Neural cell (in vitro differentiated cells): ENCODE measurements around the gene MAB21L3. TPM values are rescaled to one million over a fixed set of nuclear protein-coding genes. Genes with fewer than 3 reads are reported as not detected.

Source experiments
- H2AFZ ChIP-seq: fragments of 200-600, 300-800 bp; sonication (generic), shearing (Covaris generic); 2 replicates; pipeline ENCODE4 v1.6.0; 2014; ENCODE audit warnings: low read depth, mild to moderate bottlenecking, antibody characterized with exemption, low read length, moderate library complexity
- H3F3A ChIP-seq: fragments of 200-600 bp; shearing (Covaris generic); 2 replicates; pipeline ENCODE4 v1.6.1; 2016; ENCODE audit warnings: mild to moderate bottlenecking, moderate library complexity, mixed read lengths, antibody characterized with exemption, low read length; ENCODE audit not compliant: insufficient read depth, poor library complexity, severe bottlenecking
- H3K27ac ChIP-seq: fragments of 200-600, 300-800 bp; sonication (generic), shearing (Covaris generic); 2 replicates; pipeline ENCODE4 v1.5.1; 2014; ENCODE audit warnings: mild to moderate bottlenecking, low read length, moderate library complexity
- H3K27me3 ChIP-seq: fragments of 300-800, 200-600 bp; sonication (generic), shearing (Covaris generic); 2 replicates; pipeline ENCODE4 v1.6.0; 2014; ENCODE audit warnings: mild to moderate bottlenecking, low read depth, low read length, moderate library complexity; ENCODE audit not compliant: insufficient read depth
- H3K36me3 ChIP-seq: fragments of 300-800, 200-600 bp; sonication (generic), shearing (Covaris generic); 2 replicates; pipeline ENCODE4 v1.5.1; 2014; ENCODE audit warnings: mild to moderate bottlenecking, antibody characterized with exemption, low read length, moderate library complexity; ENCODE audit not compliant: insufficient read depth
- H3K4me2 ChIP-seq: fragments of 300-800, 200-600 bp; sonication (generic), shearing (Covaris generic); 2 replicates; pipeline ENCODE4 v1.6.0; 2014; ENCODE audit warnings: mild to moderate bottlenecking, low read length
- H3K4me3 ChIP-seq: fragments of 300-800, 200-600 bp; sonication (generic), shearing (Covaris generic); 2 replicates; pipeline ENCODE4 v1.5.1; 2014; ENCODE audit warnings: mild to moderate bottlenecking, low read length, moderate library complexity
- H3K79me2 ChIP-seq: fragments of 200-600 bp; shearing (Covaris generic); replicated peaks from 2 replicates; pipeline ENCODE4 v1.6.0; 2014; ENCODE audit warnings: mild to moderate bottlenecking, low read length, moderate library complexity; ENCODE audit not compliant: insufficient read depth
- H3K9ac ChIP-seq: fragments of 300-800, 200-600 bp; sonication (generic), shearing (Covaris generic); 2 replicates; pipeline ENCODE4 v1.6.1; 2016; ENCODE audit warnings: mild to moderate bottlenecking, low read length, mixed read lengths
- H3K9me2 ChIP-seq: fragments of 200-600 bp; shearing (Covaris generic); 2 replicates; pipeline ENCODE4 v1.6.1; 2016; ENCODE audit warnings: mild to moderate bottlenecking, low read length, mixed read lengths; ENCODE audit not compliant: insufficient read depth
- H3K9me3 ChIP-seq: fragments of 200-600, 300-800 bp; sonication (generic), shearing (Covaris generic); 2 replicates; pipeline ENCODE4 v1.6.1; 2016; ENCODE audit warnings: mild to moderate bottlenecking, mixed run types, low read length, moderate library complexity, mixed read lengths
- H4K20me1 ChIP-seq: fragments of 200-600 bp; shearing (Covaris generic); 2 replicates; pipeline ENCODE4 v1.6.1; 2016; ENCODE audit warnings: mild to moderate bottlenecking, mixed run types; ENCODE audit not compliant: insufficient read depth
- CTCF ChIP-seq: fragments of 450-650 bp; IDR thresholded peaks from 2 replicates; pipeline ENCODE4 v1.5.1; 2014; ENCODE audit warnings: antibody characterized with exemption, mild to moderate bottlenecking, moderate library complexity; ENCODE audit not compliant: poor library complexity, severe bottlenecking
- EP300 ChIP-seq: fragments of 450-650 bp; conservative IDR thresholded peaks from 2 replicates; pipeline ENCODE4 v1.6.1; 2014; ENCODE audit warnings: antibody characterized with exemption, mild to moderate bottlenecking, moderate library complexity; ENCODE audit not compliant: poor library complexity, severe bottlenecking
- EZH2 ChIP-seq: fragments of 200-600, 300-800 bp; shearing (Covaris generic), sonication (generic); IDR thresholded peaks from 2 replicates; pipeline ENCODE4 v1.6.1; 2014; ENCODE audit warnings: antibody characterized with exemption, low read length, borderline replicate concordance, mild to moderate bottlenecking; ENCODE audit not compliant: insufficient read depth, poor library complexity, severe bottlenecking
- MXI1 ChIP-seq: fragments of 450-650 bp; conservative IDR thresholded peaks from 2 replicates; pipeline ENCODE4 v1.6.1; 2014; ENCODE audit warnings: antibody characterized with exemption, mild to moderate bottlenecking; ENCODE audit not compliant: poor library complexity, severe bottlenecking
- POLR2AphosphoS5 ChIP-seq: IDR thresholded peaks from 2 replicates; pipeline ENCODE4 v1.6.1; 2012
- RAD21 ChIP-seq: fragments of 450-650 bp; conservative IDR thresholded peaks from 2 replicates; pipeline ENCODE4 v1.6.1; 2014; ENCODE audit warnings: antibody characterized with exemption, mild to moderate bottlenecking, moderate library complexity
- REST ChIP-seq: IDR thresholded peaks from 2 replicates; pipeline ENCODE4 v1.6.1; 2012; ENCODE audit warnings: borderline replicate concordance
- SMC3 ChIP-seq: fragments of 450-650 bp; conservative IDR thresholded peaks from 2 replicates; pipeline ENCODE4 v1.6.1; 2014; ENCODE audit warnings: antibody characterized with exemption, mild to moderate bottlenecking, moderate library complexity; ENCODE audit not compliant: poor library complexity
- TAF1 ChIP-seq: IDR thresholded peaks from 2 replicates; pipeline ENCODE4 v1.6.1; 2012; ENCODE audit warnings: low read depth
- polyA plus RNA-seq: library from polyadenylated mRNA; depleted of rRNA; stranded (reverse); fragments of >200 nt; gene quantifications from 2 replicates; pipeline ENCODE4 v1.2.3, GENCODE V29; 2014

Gene MAB21L3
- polyA plus RNA-seq, 1 donor from 2014 or later = not detected

GRCh38 chr1:116113615-116114014 is 2.4 kb downstream of the MAB21L3 start:
- no peak overlapping the region for H3K4me2 ChIP-seq
- H2AFZ ChIP-seq = no peak overlapping the region
- H3K9ac ChIP-seq = no peak overlapping the region
- no peaks in the 10 kb centered on the region for H3K36me3 ChIP-seq
- H3K27ac ChIP-seq = no peak overlapping the region
- H3K9me2 ChIP-seq = no peaks in the 10 kb centered on the region
- no peaks in the 10 kb centered on the region for H3F3A ChIP-seq
- no peak for TF ChIP-seq MXI1
- no peak for TF ChIP-seq SMC3
- no peak for TF ChIP-seq CTCF
- TF ChIP-seq EP300 = no peak
- no peak for TF ChIP-seq REST
- TF ChIP-seq TAF1 = no peak
- TF ChIP-seq POLR2AphosphoS5 = no peak
- no peak for TF ChIP-seq EZH2
- TF ChIP-seq RAD21 = no peak
- H4K20me1 ChIP-seq = no peaks in the 10 kb centered on the region
- H3K9me3 ChIP-seq = no peaks in the 10 kb centered on the region
- no peaks in the 10 kb centered on the region for H3K27me3 ChIP-seq
- H3K4me3 ChIP-seq = no peak overlapping the region
- H3K79me2 ChIP-seq = no peaks in the 10 kb centered on the region

GRCh38 chr1:116115476-116116439 is 4.6 kb downstream of the MAB21L3 start:
- no peak overlapping the region for H3K9ac ChIP-seq
- H3K79me2 ChIP-seq = no peaks in the 10 kb centered on the region
- no peaks in the 10 kb centered on the region for H3K9me2 ChIP-seq
- no peaks in the 10 kb centered on the region for H4K20me1 ChIP-seq
- no peak overlapping the region for H3K4me2 ChIP-seq
- no peaks in the 10 kb centered on the region for H3K27me3 ChIP-seq
- no peaks in the 10 kb centered on the region for H3K36me3 ChIP-seq
- H3K4me3 ChIP-seq = no peak overlapping the region
- H2AFZ ChIP-seq = no peak overlapping the region
- H3K27ac ChIP-seq = no peak overlapping the region
- H3K9me3 ChIP-seq = no peaks in the 10 kb centered on the region
- TF ChIP-seq EP300 = no peak
- TF ChIP-seq TAF1 = no peak
- no peak for TF ChIP-seq SMC3
- no peak for TF ChIP-seq POLR2AphosphoS5
- TF ChIP-seq REST = no peak
- no peak for TF ChIP-seq MXI1
- TF ChIP-seq EZH2 = no peak
- no peak for TF ChIP-seq CTCF
- TF ChIP-seq RAD21 = no peak
- H3F3A ChIP-seq = no peaks in the 10 kb centered on the region
